SK-MEL-5 (cell line): ENCODE results near the gene STARD6. TPM values are rescaled to one million over a fixed set of nuclear protein-coding genes. Genes with fewer than 3 reads are reported as not detected.
"Not testable (repeated sequence)": the region's sequence is repeated elsewhere in the genome, so short reads cannot be mapped to it uniquely, and the experiment has no call there.

Experiments
- DNase-seq: peaks from one replicate; pipeline ENCODE4 v3.0.0-alpha.2; 2016; ENCODE audit warnings: low read depth, low spot score
- in situ Hi-C: cut with HindIII; loops from 2 replicates; pipeline ENCODE4 v1.10.0; 2016; ENCODE audit warnings: low sequenced_read_pairs, high pct_unique_total_duplicates, low pct_unique_long_range_greater_than_20kb
- polyA plus RNA-seq, 2 experiments: library from polyadenylated mRNA; depleted of rRNA; stranded (reverse); fragments of >200 nt; gene quantifications; 2 replicates each; pipeline ENCODE4 v1.2.3, GENCODE V29; 2015
- total RNA-seq: library from RNA; depleted of rRNA; stranded (reverse); fragments of >200 nt; shearing (Covaris generic); gene quantifications from 2 replicates; pipeline ENCODE4 v1.2.3, GENCODE V29; 2014; rRNA removed

Gene STARD6
- total RNA-seq, result not detected in 2 replicates
- not detected in 2 replicates for polyA plus RNA-seq (2015; cell fraction: cytosol; rRNA removed)
- not detected in 2 replicates for polyA plus RNA-seq (2015; cell fraction: nucleus; rRNA removed)

GRCh38 chr18:54357660-54358494, at the start of gene STARD6, which contains the start of gene C18orf54:
Gene STARD6 (minus strand): TSS chr18:54357858. CDS start chr18:54354573, 3,285 bp downstream.
Gene C18orf54 (plus strand): TSS chr18:54357906. CDS start chr18:54360573, 2,667 bp downstream.
- peak; percentile 89 for DNase-seq
- in situ Hi-C loops, result no loop called here

GRCh38 chr18:54405290-54405689, 47.6 kb upstream of the STARD6 start:
- DNase-seq, result peak; percentile 11
- in situ Hi-C loops, result no loop called here

GRCh38 chr18:54396760-54397159, 39.1 kb upstream of the STARD6 start:
- no peak for DNase-seq
- in situ Hi-C loops, result no loop called here

GRCh38 chr18:54393648-54394294, 36.1 kb upstream of the STARD6 start:
- DNase-seq, result no peak
- in situ Hi-C loops, result no loop called here

GRCh38 chr18:54392543-54393023, 34.9 kb upstream of the STARD6 start:
- DNase-seq, result peak; percentile 82
- in situ Hi-C loops, result no loop called here

- no peak for DNase-seq
These were observed 33.2 kb upstream of the STARD6 start for GRCh38 chr18:54390838-54391237.

GRCh38 chr18:54389143-54389505, 31.5 kb upstream of the STARD6 start:
- in situ Hi-C loops, result no loop called here

More at GRCh38 chr18:54390838-54391237, 33.2 kb upstream of the STARD6 start:
- in situ Hi-C loops, result no loop called here

DNA sequence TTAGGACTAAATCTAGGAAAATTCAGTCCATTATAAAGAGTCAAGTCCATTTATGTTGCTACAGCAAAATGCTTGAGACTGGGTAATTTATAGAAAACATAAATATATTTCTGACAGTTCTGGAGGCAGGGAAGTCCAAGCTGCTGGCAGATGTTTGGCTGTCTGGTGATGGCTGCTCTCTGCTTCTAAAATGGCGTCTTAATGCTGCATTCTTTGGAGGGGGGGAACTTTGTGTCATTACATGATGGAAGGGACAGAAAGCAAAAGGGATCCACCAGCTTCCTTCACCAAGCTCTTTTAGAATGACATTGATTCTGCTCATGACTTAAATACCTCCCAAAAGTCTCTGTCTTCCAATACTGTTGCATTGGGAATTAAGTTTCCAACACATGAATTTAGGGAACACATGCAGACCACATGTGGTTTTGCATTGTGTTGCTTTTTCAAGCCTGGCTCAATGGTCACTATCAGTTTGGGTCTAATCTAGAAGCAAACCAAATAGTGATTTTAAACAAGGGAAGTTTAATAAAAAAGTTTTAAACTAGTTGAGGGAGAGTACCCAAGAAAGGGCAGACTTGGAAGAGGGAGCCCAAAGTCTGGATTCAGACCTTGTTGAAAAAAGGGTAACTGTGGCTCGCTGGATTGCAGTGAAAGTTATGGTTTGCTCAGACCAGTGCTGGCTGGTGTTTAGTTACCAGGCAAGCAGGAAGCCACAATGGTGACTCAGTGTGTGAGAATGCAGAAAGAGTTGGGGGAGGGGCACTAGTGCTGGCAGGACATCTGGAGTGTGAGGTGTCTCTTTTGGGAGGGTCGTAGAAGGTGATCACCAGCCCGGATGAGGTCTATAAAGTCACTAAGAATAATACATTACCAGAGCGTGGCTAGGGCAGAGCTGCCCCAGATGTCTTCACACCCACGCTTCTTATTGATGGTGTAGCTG, 30.8 kb upstream of the STARD6 start:
- in situ Hi-C loops, result no loop called here

More at GRCh38 chr18:54389143-54389505, 31.5 kb upstream of the STARD6 start:
- no peak for DNase-seq

DNA sequence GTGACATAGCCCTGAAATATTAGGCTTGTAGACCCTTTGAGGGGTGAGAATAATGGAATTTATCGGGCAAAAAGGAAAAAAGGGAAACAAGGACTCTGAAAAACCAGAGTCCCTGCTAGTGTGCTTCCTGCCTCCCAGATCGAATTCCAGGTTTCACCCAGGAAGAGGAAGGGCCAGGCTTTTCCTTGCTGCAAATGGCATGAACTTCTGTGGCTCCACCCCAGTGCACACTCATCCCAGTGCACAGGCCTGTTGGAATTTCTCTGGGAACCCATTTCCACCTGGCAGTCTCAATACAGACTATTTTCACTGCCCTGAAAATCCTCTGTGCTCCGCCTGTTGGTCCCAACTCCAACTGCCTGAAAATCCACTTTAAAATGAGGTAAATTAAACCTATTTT, 30.0 kb upstream of the STARD6 start:
- in situ Hi-C loops, result no loop called here
- no peak for DNase-seq

More for the DNA sequence above, 30.8 kb upstream of the STARD6 start:
- peak; percentile 25 for DNase-seq

DNA sequence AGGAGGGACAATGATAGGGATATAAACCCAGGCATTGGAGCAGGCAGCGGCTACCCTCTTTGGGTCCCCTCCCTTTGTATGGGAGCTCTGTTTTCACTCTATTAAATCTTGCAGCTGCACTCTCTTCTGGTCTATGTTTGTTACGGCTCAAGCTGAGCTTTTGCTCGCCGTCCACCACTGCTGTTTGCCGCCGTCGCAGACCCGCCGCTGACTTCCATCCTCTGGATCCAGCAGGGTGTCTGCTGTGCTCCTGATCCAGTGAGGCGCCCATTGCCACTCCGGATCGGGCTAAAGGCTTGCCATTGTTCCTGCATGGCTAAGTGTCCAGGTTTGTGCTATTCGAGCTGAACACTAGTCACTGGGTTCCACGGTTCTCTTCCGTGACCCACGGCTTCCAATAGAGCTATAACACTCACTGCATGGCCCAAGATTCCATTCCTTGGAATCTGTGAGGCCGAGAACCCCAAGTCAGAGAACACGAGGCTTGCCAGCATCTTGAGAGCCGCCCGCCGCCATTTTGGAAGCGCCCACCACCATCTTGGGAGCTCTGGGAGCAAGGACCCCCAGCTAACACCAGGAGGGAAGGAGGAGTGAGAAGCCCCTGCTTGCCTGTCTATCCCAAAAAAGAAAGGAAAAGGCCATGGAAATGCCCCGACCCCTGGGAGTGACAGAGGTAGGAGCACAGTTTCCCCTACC, 29.3 kb upstream of the STARD6 start:
- DNase-seq, in situ Hi-C loops: not testable (repeated sequence)

GRCh38 chr18:54386043-54386442, 28.4 kb upstream of the STARD6 start:
- DNase-seq, result no peak
- in situ Hi-C loops, result no loop called here

- in situ Hi-C loops, result no loop called here
- DNase-seq, result no peak
These were observed 25.1 kb upstream of the STARD6 start for GRCh38 chr18:54382733-54383252.

GRCh38 chr18:54382076-54382475, 24.4 kb upstream of the STARD6 start:
- in situ Hi-C loops, result no loop called here
- DNase-seq, result no peak

DNA sequence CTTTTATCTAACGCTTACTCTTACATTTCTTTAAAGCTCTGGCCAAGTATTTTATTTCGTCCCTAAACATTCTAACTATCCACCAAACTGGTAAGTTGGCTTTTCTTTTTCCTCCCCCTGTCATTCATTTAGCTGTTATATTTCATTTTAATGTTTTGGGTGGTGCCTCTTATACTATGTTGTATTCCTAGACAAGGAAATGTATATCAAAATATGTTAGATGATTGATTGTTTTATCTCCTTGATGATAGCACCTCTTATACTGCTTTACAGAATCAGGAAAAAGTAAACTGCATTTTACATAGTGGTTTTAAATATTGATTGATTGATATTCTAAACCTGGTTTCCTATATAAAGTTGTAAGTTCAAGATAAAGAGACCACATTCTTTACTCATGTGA, 24.0 kb upstream of the STARD6 start:
- in situ Hi-C loops, result no loop called here
- no peak for DNase-seq

- in situ Hi-C loops, result no loop called here
- DNase-seq, result no peak
These were observed 20.4 kb upstream of the STARD6 start for GRCh38 chr18:54378057-54378456.

GRCh38 chr18:54360406-54360805, 2.7 kb upstream of the STARD6 start:
- in situ Hi-C loops, result no loop called here
- DNase-seq, result no peak

DNA sequence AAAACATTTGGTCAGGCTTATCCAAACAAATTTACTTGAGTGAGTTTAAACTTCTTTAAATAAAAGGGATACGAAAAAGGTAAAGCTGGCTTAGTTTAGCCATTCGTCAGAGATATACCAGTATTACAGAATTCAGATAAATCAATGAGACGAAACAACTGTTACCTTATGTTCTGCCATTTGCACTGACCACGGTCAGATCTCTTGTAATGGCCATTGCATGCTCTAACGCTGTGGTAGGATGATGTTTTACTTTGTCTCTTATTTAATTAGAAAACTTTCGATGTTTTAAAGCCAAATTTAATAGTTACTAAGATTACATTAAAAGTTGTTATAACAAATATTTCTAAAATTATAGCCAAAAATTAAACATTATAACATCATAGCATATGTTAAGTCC, 1.6 kb upstream of the STARD6 start:
- DNase-seq, result no peak
- in situ Hi-C loops, result no loop called here
